ENCODE data around the gene BCAS3.
"Not testable (repeated sequence)": the region's sequence is repeated elsewhere in the genome, so short reads cannot be mapped to it uniquely, and the experiment has no call there.

BCAS3 gene

DNA sequence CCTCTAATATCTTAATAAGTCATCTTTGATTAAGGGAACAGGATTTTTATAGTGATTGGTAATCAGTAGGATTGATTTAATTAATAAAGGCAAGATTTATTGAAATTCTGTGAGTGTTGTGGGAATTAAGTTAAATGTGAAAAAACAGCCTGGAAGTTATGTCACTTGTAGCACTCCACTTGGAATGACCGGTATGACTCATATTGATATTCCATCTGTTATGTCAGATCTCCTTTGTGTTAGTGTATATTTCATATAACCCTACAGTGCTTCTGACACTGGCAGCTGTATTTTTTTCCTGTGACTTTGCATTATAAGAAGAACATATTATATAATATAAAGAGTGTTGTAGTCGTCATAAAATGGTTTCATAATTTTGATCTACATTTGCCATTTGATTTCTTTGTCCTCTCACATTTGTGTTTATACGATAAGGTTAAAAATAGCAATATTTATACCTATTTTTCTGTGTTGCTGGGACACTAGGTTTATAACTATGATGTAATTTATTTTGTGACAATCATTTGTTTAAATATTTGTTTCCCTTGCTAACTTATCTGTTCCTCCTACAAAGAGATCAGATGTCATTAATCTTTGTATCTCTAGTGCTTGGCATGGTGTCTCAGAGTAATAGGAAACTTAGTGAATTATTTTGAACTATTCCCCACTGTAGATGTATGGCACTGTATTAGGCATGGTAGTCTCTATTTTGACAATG, 249.0 kb downstream of the BCAS3 start:
- no peak overlapping the region for H3K9ac ChIP-seq (ENCODE audit: low read length)
- no peaks in the 10 kb centered on the region for H3K9me2 ChIP-seq (ENCODE audit: low read depth, low read length)
- no peak overlapping the region for H2AFZ ChIP-seq (ENCODE audit: low read length)
- no peaks in the 10 kb centered on the region for H3K27me3 ChIP-seq (ENCODE audit: insufficient read depth, low read length)
- peaks cover 10% of the 10 kb centered on the region; the same call in 1 of the 2 replicates for H3K36me3 ChIP-seq (ENCODE audit: insufficient read depth, low read length)
- no peaks in the 10 kb centered on the region for H3K9me3 ChIP-seq (ENCODE audit: low read length)
- H4K20me1 ChIP-seq (ENCODE audit: insufficient read depth, low read length), result no peaks in the 10 kb centered on the region
- H3K79me2 ChIP-seq (ENCODE audit: insufficient read depth, low read length), result no peaks in the 10 kb centered on the region
- no peak overlapping the region for H3K27ac ChIP-seq (ENCODE audit: low read depth, low read length, poor library complexity, severe bottlenecking)
- no peaks in the 10 kb centered on the region for H3K4me1 ChIP-seq (ENCODE audit: insufficient read depth, low read length, severe bottlenecking)
- 0 out of 2 replicates have a peak, but pooled peaks cover 9% of the 10 kb centered on the region for H3F3A ChIP-seq (ENCODE audit: insufficient read depth, low read length)
- H3K4me2 ChIP-seq (ENCODE audit: low read length), result no peak overlapping the region
- TF ChIP-seq EZH2 (IDR thresholded peaks at IDR 0.05; ENCODE audit: borderline replicate concordance, low read length), result no peak
- TF ChIP-seq, protein P1, sequence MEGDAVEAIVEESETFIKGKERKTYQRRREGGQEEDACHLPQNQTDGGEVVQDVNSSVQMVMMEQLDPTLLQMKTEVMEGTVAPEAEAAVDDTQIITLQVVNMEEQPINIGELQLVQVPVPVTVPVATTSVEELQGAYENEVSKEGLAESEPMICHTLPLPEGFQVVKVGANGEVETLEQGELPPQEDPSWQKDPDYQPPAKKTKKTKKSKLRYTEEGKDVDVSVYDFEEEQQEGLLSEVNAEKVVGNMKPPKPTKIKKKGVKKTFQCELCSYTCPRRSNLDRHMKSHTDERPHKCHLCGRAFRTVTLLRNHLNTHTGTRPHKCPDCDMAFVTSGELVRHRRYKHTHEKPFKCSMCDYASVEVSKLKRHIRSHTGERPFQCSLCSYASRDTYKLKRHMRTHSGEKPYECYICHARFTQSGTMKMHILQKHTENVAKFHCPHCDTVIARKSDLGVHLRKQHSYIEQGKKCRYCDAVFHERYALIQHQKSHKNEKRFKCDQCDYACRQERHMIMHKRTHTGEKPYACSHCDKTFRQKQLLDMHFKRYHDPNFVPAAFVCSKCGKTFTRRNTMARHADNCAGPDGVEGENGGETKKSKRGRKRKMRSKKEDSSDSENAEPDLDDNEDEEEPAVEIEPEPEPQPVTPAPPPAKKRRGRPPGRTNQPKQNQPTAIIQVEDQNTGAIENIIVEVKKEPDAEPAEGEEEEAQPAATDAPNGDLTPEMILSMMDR (IDR thresholded peaks at IDR 0.05; ENCODE audit: low read length), result no peak
- H3K4me3 ChIP-seq (ENCODE audit: low read depth, low read length, poor library complexity, severe bottlenecking), result no peak overlapping the region

DNA sequence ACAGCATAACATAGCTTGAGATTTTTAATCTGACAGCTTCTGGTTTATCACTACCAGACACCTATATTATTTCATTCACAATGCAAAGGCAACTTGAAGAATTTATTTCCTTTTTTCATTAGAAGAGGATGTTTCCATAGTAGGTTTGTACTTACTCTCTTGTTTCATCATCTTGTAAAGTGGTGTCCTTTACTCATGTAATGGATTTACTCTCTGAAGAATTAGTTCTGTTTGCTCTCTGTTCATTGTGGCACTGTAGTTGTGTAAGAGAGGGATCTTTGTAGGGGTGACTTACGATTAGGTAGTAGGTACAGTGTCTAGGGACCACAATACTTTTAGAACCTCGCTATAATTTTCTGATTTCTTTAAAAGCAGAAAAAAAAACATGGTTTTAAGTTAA, 256.1 kb downstream of the BCAS3 start:
- Histone ChIP-seq H3K27ac (ENCODE audit: low read depth, low read length, poor library complexity, severe bottlenecking) (no peak overlapping the region), H2AFZ (ENCODE audit: low read length) (no peak overlapping the region), H3K36me3 (ENCODE audit: insufficient read depth, low read length) (no peaks in the 10 kb centered on the region), H3K9me2 (ENCODE audit: low read depth, low read length) (no peaks in the 10 kb centered on the region), H3K9ac (ENCODE audit: low read length) (no peak overlapping the region), H3K27me3 (ENCODE audit: insufficient read depth, low read length) (no peaks in the 10 kb centered on the region), H3F3A (ENCODE audit: insufficient read depth, low read length) (no peaks in the 10 kb centered on the region), H3K79me2 (ENCODE audit: insufficient read depth, low read length) (no peaks in the 10 kb centered on the region), H3K4me2 (ENCODE audit: low read length) (no peak overlapping the region), H4K20me1 (ENCODE audit: insufficient read depth, low read length) (no peaks in the 10 kb centered on the region), H3K4me1 (ENCODE audit: insufficient read depth, low read length, severe bottlenecking) (no peaks in the 10 kb centered on the region), H3K9me3 (ENCODE audit: low read length) (no peaks in the 10 kb centered on the region), H3K4me3 (ENCODE audit: low read depth, low read length, poor library complexity, severe bottlenecking) (no peak overlapping the region)
- TF ChIP-seq, protein P1 (IDR thresholded peaks at IDR 0.05; ENCODE audit: low read length), result no peak
- TF ChIP-seq EZH2 (IDR thresholded peaks at IDR 0.05; ENCODE audit: borderline replicate concordance, low read length), result no peak

DNA sequence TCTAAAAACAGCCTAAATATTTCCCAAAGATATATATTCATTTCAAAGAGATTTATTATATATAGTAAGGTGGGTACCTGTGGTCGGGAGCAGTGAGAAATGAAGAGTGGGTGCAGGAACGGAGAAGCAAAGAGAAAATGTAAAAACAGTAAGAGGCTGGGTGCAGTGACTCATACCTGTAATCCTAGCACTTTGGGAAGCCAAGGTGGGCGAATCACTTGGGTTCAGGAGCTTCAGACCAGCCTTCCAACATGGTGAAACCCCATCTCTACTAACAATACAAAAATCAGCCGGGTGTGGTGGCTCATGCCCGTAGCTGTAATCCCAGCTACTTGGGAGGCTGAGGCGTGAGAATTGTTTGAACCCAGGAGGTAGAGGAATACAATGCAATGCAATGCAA, 257.1 kb downstream of the BCAS3 start:
- no peaks in the 10 kb centered on the region for H3K79me2 ChIP-seq (ENCODE audit: insufficient read depth, low read length)
- no peak overlapping the region for H3K27ac ChIP-seq (ENCODE audit: low read depth, low read length, poor library complexity, severe bottlenecking)
- no peaks in the 10 kb centered on the region for H3K9me3 ChIP-seq (ENCODE audit: low read length)
- peaks cover 3% of the 10 kb centered on the region; the same call in 1 of the 2 replicates for H3K36me3 ChIP-seq (ENCODE audit: insufficient read depth, low read length)
- H3K4me2 ChIP-seq (ENCODE audit: low read length), result no peak overlapping the region
- TF ChIP-seq EZH2 (IDR thresholded peaks at IDR 0.05; ENCODE audit: borderline replicate concordance, low read length), result no peak
- TF ChIP-seq, protein P1 (IDR thresholded peaks at IDR 0.05; ENCODE audit: low read length), result no peak
- H4K20me1 ChIP-seq (ENCODE audit: insufficient read depth, low read length), result no peaks in the 10 kb centered on the region
- no peak overlapping the region for H3K9ac ChIP-seq (ENCODE audit: low read length)
- no peaks in the 10 kb centered on the region for H3K4me1 ChIP-seq (ENCODE audit: insufficient read depth, low read length, severe bottlenecking)
- H3K4me3 ChIP-seq (ENCODE audit: low read depth, low read length, poor library complexity, severe bottlenecking), result no peak overlapping the region
- no peak overlapping the region for H2AFZ ChIP-seq (ENCODE audit: low read length)
- H3K9me2 ChIP-seq (ENCODE audit: low read depth, low read length), result no peaks in the 10 kb centered on the region
- no peaks in the 10 kb centered on the region for H3F3A ChIP-seq (ENCODE audit: insufficient read depth, low read length)
- no peaks in the 10 kb centered on the region for H3K27me3 ChIP-seq (ENCODE audit: insufficient read depth, low read length)

DNA sequence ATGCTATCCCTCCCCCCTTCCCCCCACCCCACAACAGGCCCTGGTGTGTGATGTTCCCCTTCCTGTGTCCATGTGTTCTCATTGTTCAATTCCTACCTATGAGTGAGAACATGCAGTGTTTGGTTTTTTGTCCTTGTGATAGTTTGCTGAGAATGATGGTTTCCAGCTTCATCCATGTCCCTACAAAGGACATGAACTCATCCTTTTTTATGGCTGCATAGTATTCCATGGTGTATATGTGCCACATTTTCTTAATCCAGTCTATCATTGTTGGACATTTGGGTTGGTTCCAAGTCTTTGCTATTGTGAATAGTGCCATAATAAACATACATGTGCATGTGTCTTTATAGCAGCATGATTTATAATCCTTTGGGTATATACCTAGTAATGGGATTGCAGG, 258.3 kb downstream of the BCAS3 start:
- not testable (repeated sequence) for H3K36me3 ChIP-seq (ENCODE audit: insufficient read depth, low read length); H3K9me2 ChIP-seq (ENCODE audit: low read depth, low read length)

More for the DNA sequence above, 258.3 kb downstream of the BCAS3 start:
- not testable (repeated sequence) for H2AFZ ChIP-seq (ENCODE audit: low read length); H3K27me3 ChIP-seq (ENCODE audit: insufficient read depth, low read length); H3K79me2 ChIP-seq (ENCODE audit: insufficient read depth, low read length); H3K27ac ChIP-seq (ENCODE audit: low read depth, low read length, poor library complexity, severe bottlenecking); H3K4me2 ChIP-seq (ENCODE audit: low read length); H4K20me1 ChIP-seq (ENCODE audit: insufficient read depth, low read length); H3K9ac ChIP-seq (ENCODE audit: low read length); H3K4me3 ChIP-seq (ENCODE audit: low read depth, low read length, poor library complexity, severe bottlenecking); H3K4me1 ChIP-seq (ENCODE audit: insufficient read depth, low read length, severe bottlenecking); H3K9me3 ChIP-seq (ENCODE audit: low read length); H3F3A ChIP-seq (ENCODE audit: insufficient read depth, low read length)

Data from OCI-LY1 (cell line).